SK-N-SH (cell line): Measurements from ENCODE around the gene FTO. TPM values are rescaled to one million over a fixed set of nuclear protein-coding genes. Genes with fewer than 3 reads are reported as not detected.

Experiments
- CTCF ChIA-PET: fragments of 300-600, 350-600 bp; formaldehyde crosslinking; extraction: SDS; loops from one replicate; lab custom pipeline; 2021; lab: Yijun Ruan, JAX
- POLR2A ChIA-PET: fragments of 350-600 bp; sonication (Branson Sonifier 250); formaldehyde crosslinking; extraction: SDS; loops from one replicate; lab custom pipeline; 2020; ENCODE audit warnings: antibody characterized with exemption, inconsistent platforms; lab: Yijun Ruan, JAX
- DNase-seq: peaks from one replicate; pipeline ENCODE4 v3.0.0; 2012
- H2AFZ ChIP-seq: fragments of 200-600 bp; sonication (generic); 2 replicates; pipeline ENCODE4 v1.8.1; 2016; ENCODE audit warnings: antibody characterized with exemption, mild to moderate bottlenecking, low read depth
- H3F3A ChIP-seq: fragments of 200-600 bp; sonication (generic); replicated peaks from 2 replicates; pipeline ENCODE3; 2016; ENCODE audit warnings: antibody characterized with exemption, mild to moderate bottlenecking; ENCODE audit not compliant: insufficient read depth
- H3K27ac ChIP-seq, 2 experiments: fragments of 200-500 bp in 1 of 2; fragments of 200-600 bp in 1 of 2; sonication (Bioruptor generic) in 1 of 2; sonication (generic), shearing (Covaris generic) in 1 of 2; 2 replicates each; pipeline versions ENCODE4 v1.5.1 to v1.6.1; 2014 to 2016; ENCODE audit warnings: low read depth in 2 of 2, inconsistent platforms in 1 of 2, low read length in 1 of 2, mild to moderate bottlenecking in 1 of 2, mixed read lengths in 1 of 2
- H3K27me3 ChIP-seq: fragments of 200-600 bp; sonication (generic), shearing (Covaris generic); 2 replicates; pipeline ENCODE4 v1.6.1; 2016; ENCODE audit warnings: mixed run types; ENCODE audit not compliant: insufficient read depth
- H3K36me3 ChIP-seq, 2 experiments: fragments of 200-500 bp in 1 of 2; fragments of 200-600 bp in 1 of 2; sonication (Bioruptor generic) in 1 of 2; sonication (generic) in 1 of 2; replicated peaks in 1 of 2; 2 replicates each; pipeline versions ENCODE3 to v1.5.1; 2014 to 2016; ENCODE audit warnings: low read length in 1 of 2, mild to moderate bottlenecking in 1 of 2; ENCODE audit not compliant: insufficient read depth in 2 of 2, control insufficient read depth in 1 of 2
- H3K4me1 ChIP-seq, 2 experiments: fragments of 200-500 bp in 1 of 2; fragments of 200-600 bp in 1 of 2; sonication (Bioruptor generic) in 1 of 2; sonication (generic), shearing (Covaris generic) in 1 of 2; 2 replicates each; pipeline versions ENCODE4 v1.5.1 to v1.6.1; 2014 to 2016; ENCODE audit warnings: low read depth in 1 of 2, low read length in 1 of 2, mixed run types in 1 of 2; ENCODE audit not compliant: insufficient read depth in 2 of 2, control insufficient read depth in 1 of 2
- H3K4me2 ChIP-seq: fragments of 200-600 bp; sonication (generic), shearing (Covaris generic); 2 replicates; pipeline ENCODE4 v1.6.1; 2017; ENCODE audit warnings: mixed run types
- H3K4me3 ChIP-seq, 2 experiments: fragments of 200-500 bp in 1 of 2; fragments of 200-600 bp in 1 of 2; sonication (Bioruptor generic) in 1 of 2; sonication (generic), shearing (Covaris generic) in 1 of 2; 2 replicates each; pipeline versions ENCODE4 v1.5.1 to v1.8.1; 2014 to 2016; ENCODE audit warnings: low read depth in 2 of 2, inconsistent platforms in 1 of 2, low read length in 1 of 2, mild to moderate bottlenecking in 1 of 2, mixed read lengths in 1 of 2, moderate library complexity in 1 of 2
- H3K79me2 ChIP-seq: fragments of 200-600 bp; sonication (generic); 2 replicates; pipeline ENCODE4 v1.8.1; 2017; ENCODE audit warnings: mild to moderate bottlenecking; ENCODE audit not compliant: insufficient read depth
- H3K9ac ChIP-seq: fragments of 200-600 bp; sonication (generic); 2 replicates; pipeline ENCODE4 v1.6.1; 2017; ENCODE audit warnings: mixed run types
- H3K9me2 ChIP-seq: fragments of 200-600 bp; sonication (generic); 2 replicates; pipeline ENCODE4 v1.6.1; 2017; ENCODE audit warnings: mixed run types
- H3K9me3 ChIP-seq: fragments of 200-600 bp; sonication (generic); 2 replicates; pipeline ENCODE4 v1.6.1; 2017; ENCODE audit warnings: mixed run types, mild to moderate bottlenecking, moderate library complexity
- H4K20me1 ChIP-seq: fragments of 200-600 bp; sonication (generic); 2 replicates; pipeline ENCODE4 v1.6.1; 2017; ENCODE audit warnings: mild to moderate bottlenecking, mixed run types; ENCODE audit not compliant: insufficient read depth
- ELF1 ChIP-seq: IDR thresholded peaks from 2 replicates; pipeline ENCODE4 v1.4.0; 2012
- EZH2phosphoT487 ChIP-seq: fragments of 200-600 bp; sonication (generic); IDR thresholded peaks from 2 replicates; pipeline ENCODE4 v1.6.1; 2017; ENCODE audit warnings: low read depth, mixed run types, mild to moderate bottlenecking, antibody characterized with exemption, moderate library complexity, borderline replicate concordance
- GABPA ChIP-seq: IDR thresholded peaks from 2 replicates; pipeline ENCODE4 v1.4.0; 2012; ENCODE audit warnings: low read depth, mild to moderate bottlenecking
- GATA2 ChIP-seq: sonication (generic); formaldehyde crosslinking; IDR thresholded peaks from 2 replicates; pipeline ENCODE4 v1.5.0; 2020; ENCODE audit warnings: mild to moderate bottlenecking, missing genetic modification reagents
- IRF3 ChIP-seq: fragments of 150-350 bp; IDR thresholded peaks from 2 replicates; pipeline ENCODE4 v1.6.1; 2016; ENCODE audit warnings: mild to moderate bottlenecking, low read depth, low read length
- JUND ChIP-seq: IDR thresholded peaks from 2 replicates; pipeline ENCODE4 v1.4.0; 2012
- MXI1 ChIP-seq: IDR thresholded peaks from 2 replicates; pipeline ENCODE4 v1.6.1; 2012; ENCODE audit warnings: mild to moderate bottlenecking, low read depth, low read length, improper control_type of control experiment
- NFIC ChIP-seq: IDR thresholded peaks from 2 replicates; pipeline ENCODE4 v1.4.0; 2012; ENCODE audit warnings: borderline replicate concordance
- PBX3 ChIP-seq: IDR thresholded peaks from 2 replicates; pipeline ENCODE4; 2012
- RXRA ChIP-seq: IDR thresholded peaks from 2 replicates; pipeline ENCODE4 v1.4.0; 2012; ENCODE audit warnings: low read depth, mild to moderate bottlenecking, borderline replicate concordance
- SIN3A ChIP-seq: IDR thresholded peaks from 2 replicates; pipeline ENCODE4 v1.6.1; 2012; ENCODE audit warnings: low read depth, mild to moderate bottlenecking, low read length, moderate library complexity, borderline replicate concordance
- TAF1 ChIP-seq: IDR thresholded peaks from 2 replicates; pipeline ENCODE4 v1.6.1; 2012; ENCODE audit warnings: low read depth, mild to moderate bottlenecking, low read length, moderate library complexity, borderline replicate concordance
- TEAD4 ChIP-seq: IDR thresholded peaks from 2 replicates; pipeline ENCODE4 v1.4.0; 2012; ENCODE audit warnings: mild to moderate bottlenecking, borderline replicate concordance; ENCODE audit not compliant: insufficient read depth
- USF2 ChIP-seq: fragments of 150-350 bp; IDR thresholded peaks from 2 replicates; pipeline ENCODE4 v1.6.1; 2017; ENCODE audit warnings: antibody characterized with exemption, low read length, low read depth, borderline replicate concordance
- YY1 ChIP-seq: IDR thresholded peaks from 2 replicates; pipeline ENCODE4 v1.4.0; 2012; ENCODE audit warnings: low read depth, mild to moderate bottlenecking
- ZBTB33 ChIP-seq: IDR thresholded peaks from 2 replicates; pipeline ENCODE4 v1.4.0; 2012; ENCODE audit warnings: low read depth, borderline replicate concordance
- WGBS: methylation state at CpG from one replicate; pipeline ENCODE4 v1.1.6; 2017; ENCODE audit warnings: low lambda C conversion rate; 5-methylcytosine and 5-hydroxymethylcytosine counted together
- polyA plus RNA-seq, 3 experiments: library from polyadenylated mRNA; depleted of rRNA; stranded (reverse); fragments of >200 nt; gene quantifications; 2 replicates each; pipeline ENCODE4 v1.2.3, GENCODE V29; 2012

Gene FTO
- polyA plus RNA-seq, 1 of the 3 experiments (the other 2 are of a cell fraction), result 41.2 TPM

DNA sequence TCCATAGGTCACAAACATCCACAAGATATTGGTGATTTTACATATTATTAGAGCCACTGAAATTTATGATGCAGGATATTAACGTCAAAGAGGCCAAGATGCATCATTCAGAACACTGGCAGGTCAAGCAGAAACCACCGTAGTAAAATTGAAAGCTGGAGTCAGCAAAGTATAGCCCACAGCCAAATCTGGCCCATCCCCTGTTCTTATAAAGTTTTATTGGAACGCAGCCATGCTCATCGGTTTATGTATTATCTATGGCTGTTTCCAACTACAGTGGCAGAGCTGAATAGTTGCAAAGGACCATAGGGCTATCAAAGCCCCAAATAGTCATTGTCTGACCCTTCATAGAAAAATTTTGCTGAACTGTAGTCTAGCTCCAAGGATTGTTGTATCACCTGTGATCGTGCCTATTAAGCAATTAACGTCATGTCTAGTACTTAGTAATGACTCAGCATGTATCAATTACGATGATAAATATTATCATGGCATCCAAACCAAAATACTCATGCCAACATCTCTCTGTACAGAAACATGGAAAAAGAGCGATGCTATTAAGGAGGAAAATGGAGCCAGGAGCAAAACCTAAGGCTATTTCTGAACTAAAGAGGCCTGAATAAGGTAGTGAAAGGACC lies 417.0 kb downstream of the FTO start:
- Histone ChIP-seq H3K27ac (no peak overlapping the region), H3K9ac (no peak overlapping the region), H3K36me3 (no peaks in the 10 kb centered on the region), H3K9me2 (no peaks in the 10 kb centered on the region), H3K4me1 (peaks cover 0 to 9% of the 10 kb centered on the region in 2 experiments; a peak in 2 of 4 replicates), H3K79me2 (no peaks in the 10 kb centered on the region), H3K4me2 (no peak overlapping the region), H3K9me3 (no peaks in the 10 kb centered on the region), H4K20me1 (no peaks in the 10 kb centered on the region), H2AFZ (no peak overlapping the region), H3F3A (no peaks in the 10 kb centered on the region), H3K27me3 (no peaks in the 10 kb centered on the region), H3K4me3 (no peak overlapping the region)
- DNase-seq, result no peak
- POLR2A ChIA-PET, result no interaction called here
- CTCF ChIA-PET, result no interaction called here
- WGBS, result 80% methylated on average over 8 of the region's 8 CpGs
- TF ChIP-seq IRF3 (no peak), EZH2phosphoT487 (no peak), TEAD4 (no peak), NFIC (no peak), YY1 (no peak), USF2 (no peak), ELF1 (no peak), RXRA (no peak), TAF1 (no peak), GABPA (no peak), JUND (no peak), ZBTB33 (no peak), PBX3 (no peak), SIN3A (no peak), GATA2 (CRISPR knock-in tag) (no peak), MXI1 (no peak)
